PC-9 (cell line): ENCODE measurements around the gene LVRN.
A peak's percentile ranks its signal among the peaks of the same experiment; 100 is the strongest.

Experiments used
- CTCF ChIP-seq: fragments of 200-600 bp; sonication (generic); conservative IDR thresholded peaks from 2 replicates; pipeline ENCODE4 v1.6.1; 2017; ENCODE audit warnings: mixed run types, antibody characterized with exemption, mild to moderate bottlenecking, moderate library complexity
- EZH2 ChIP-seq: fragments of 200-600 bp; sonication (generic); IDR thresholded peaks from 2 replicates; pipeline ENCODE4 v1.8.0; 2017; ENCODE audit warnings: antibody characterized with exemption, low read depth

DNA sequence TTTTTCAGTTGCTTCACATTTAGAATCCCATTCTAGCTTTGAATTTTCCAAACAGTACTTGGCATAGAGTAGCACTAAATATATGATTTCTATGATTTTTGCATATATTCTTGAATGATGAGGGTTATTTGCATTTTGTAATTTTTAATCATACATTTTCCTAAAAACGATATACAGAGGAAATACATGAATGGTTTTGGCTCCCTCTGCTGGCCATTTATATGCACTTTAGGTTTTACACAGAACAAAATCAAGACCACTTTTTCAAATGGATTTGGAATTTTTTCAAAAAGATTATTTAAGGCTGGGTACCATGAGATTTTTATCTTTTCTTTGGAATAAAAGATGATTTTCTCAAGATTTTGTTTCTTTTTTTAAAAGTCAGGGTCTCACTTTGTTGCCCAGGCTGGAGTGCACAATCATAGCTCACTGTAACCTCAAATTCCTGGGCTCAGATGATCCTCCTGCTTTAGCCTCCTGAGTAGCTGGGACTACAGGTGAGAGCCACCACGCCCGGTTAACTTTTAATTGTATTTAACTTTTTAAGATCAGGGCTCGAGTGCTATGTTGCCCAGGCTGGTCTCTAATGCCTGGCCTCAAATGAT is 105.9 kb downstream of the LVRN start:
- TF ChIP-seq EZH2, result no peak
- TF ChIP-seq CTCF, result peak; percentile 93
